B cell (primary cell): ENCODE measurements around the gene NCOA1.
"Not testable (repeated sequence)": the region's sequence is repeated elsewhere in the genome, so short reads cannot be mapped to it uniquely, and the experiment has no call there.

Source experiments
- EZH2 ChIP-seq: IDR thresholded peaks from 2 replicates; pipeline ENCODE4 v1.6.1; 2012; ENCODE audit warnings: borderline replicate concordance, low read depth, mild to moderate bottlenecking, moderate library complexity, low read length; ENCODE audit not compliant: insufficient read depth, poor library complexity, severe bottlenecking
- TF ChIP-seq, protein P1 (sequence below): fragments of 200-600 bp; IDR thresholded peaks from one replicate; pipeline ENCODE4 v1.8.0; 2022; ENCODE audit warnings: antibody characterized with exemption, mild to moderate bottlenecking

DNA sequence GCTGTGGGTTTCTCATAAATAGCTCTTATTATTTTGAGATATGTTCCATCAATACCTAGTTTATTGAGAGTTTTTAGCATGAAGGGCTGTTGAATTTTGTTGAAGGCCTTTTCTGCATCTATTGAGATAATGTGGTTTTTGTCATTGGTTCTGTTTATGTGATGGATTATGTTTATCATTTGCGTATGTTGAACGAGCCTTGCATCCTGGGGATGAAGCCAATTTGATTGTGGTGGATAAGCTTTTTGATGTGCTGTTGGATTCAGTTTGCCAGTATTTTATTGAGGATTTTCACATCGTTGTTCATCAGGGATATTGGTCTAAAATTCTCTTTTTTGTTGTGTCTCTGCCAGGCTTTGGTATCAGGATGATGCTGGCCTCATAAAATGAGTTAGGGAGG is 42.5 kb downstream of the NCOA1 start:
- TF ChIP-seq, protein P1, sequence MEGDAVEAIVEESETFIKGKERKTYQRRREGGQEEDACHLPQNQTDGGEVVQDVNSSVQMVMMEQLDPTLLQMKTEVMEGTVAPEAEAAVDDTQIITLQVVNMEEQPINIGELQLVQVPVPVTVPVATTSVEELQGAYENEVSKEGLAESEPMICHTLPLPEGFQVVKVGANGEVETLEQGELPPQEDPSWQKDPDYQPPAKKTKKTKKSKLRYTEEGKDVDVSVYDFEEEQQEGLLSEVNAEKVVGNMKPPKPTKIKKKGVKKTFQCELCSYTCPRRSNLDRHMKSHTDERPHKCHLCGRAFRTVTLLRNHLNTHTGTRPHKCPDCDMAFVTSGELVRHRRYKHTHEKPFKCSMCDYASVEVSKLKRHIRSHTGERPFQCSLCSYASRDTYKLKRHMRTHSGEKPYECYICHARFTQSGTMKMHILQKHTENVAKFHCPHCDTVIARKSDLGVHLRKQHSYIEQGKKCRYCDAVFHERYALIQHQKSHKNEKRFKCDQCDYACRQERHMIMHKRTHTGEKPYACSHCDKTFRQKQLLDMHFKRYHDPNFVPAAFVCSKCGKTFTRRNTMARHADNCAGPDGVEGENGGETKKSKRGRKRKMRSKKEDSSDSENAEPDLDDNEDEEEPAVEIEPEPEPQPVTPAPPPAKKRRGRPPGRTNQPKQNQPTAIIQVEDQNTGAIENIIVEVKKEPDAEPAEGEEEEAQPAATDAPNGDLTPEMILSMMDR, result not testable (repeated sequence)
- TF ChIP-seq EZH2, result not testable (repeated sequence)
